Natural killer cell (primary cell): Measurements from ENCODE around the gene DHRS1. TPM values are rescaled to one million over a fixed set of nuclear protein-coding genes. Genes with fewer than 3 reads are reported as not detected.

Source experiments
- ATAC-seq, 3 donors: fragments of 150-1000 bp in 2 of 3; fragments of 200-7000 bp in 1 of 3; cut with Tn5 transposase; 1 replicate in 1 of 3; 2 replicates in 2 of 3; pipeline ENCODE4 v1.10.0; 2021; ENCODE audit warnings: mild to moderate bottlenecking in 2 of 3, moderate library complexity in 2 of 3
- DNase-seq, 2 donors: peaks; one replicate each; pipeline versions ENCODE4 v3.0.0 to v3.0.0-alpha.2; 2013 to 2021; ENCODE audit warnings: mixed read lengths in 1 of 2
- H3K27ac ChIP-seq: one replicate; pipeline ENCODE4 v1.5.1; 2013; ENCODE audit warnings: mild to moderate bottlenecking, low read length
- H3K27me3 ChIP-seq: one replicate; pipeline ENCODE4 v1.6.1; 2013; ENCODE audit warnings: low read length; ENCODE audit not compliant: control insufficient read depth, insufficient read depth
- H3K36me3 ChIP-seq: one replicate; pipeline ENCODE4 v1.6.1; 2013; ENCODE audit warnings: low read length; ENCODE audit not compliant: control insufficient read depth, insufficient read depth
- H3K4me1 ChIP-seq: one replicate; pipeline ENCODE4 v1.6.1; 2013; ENCODE audit warnings: low read length; ENCODE audit not compliant: control insufficient read depth, insufficient read depth
- H3K4me3 ChIP-seq: one replicate; pipeline ENCODE4 v1.5.1; 2013; ENCODE audit warnings: low read length
- H3K9me3 ChIP-seq: one replicate; pipeline ENCODE4 v1.6.1; 2013; ENCODE audit warnings: low read length; ENCODE audit not compliant: control insufficient read depth, insufficient read depth
- H3K27ac Mint-ChIP-seq, 2 donors: one replicate each; pipeline ENCODE4 v1.8.0; 2022; ENCODE audit warnings: mild to moderate bottlenecking in 2 of 2, mixed read lengths in 2 of 2, moderate library complexity in 1 of 2
- H3K27me3 Mint-ChIP-seq, 2 donors: one replicate each; pipeline ENCODE4 v1.8.0; 2022; ENCODE audit warnings: low read depth in 2 of 2, mixed read lengths in 2 of 2
- H3K36me3 Mint-ChIP-seq: one replicate; pipeline ENCODE4 v1.8.0; 2022; ENCODE audit warnings: mixed read lengths
- H3K4me1 Mint-ChIP-seq, 2 donors: one replicate each; pipeline ENCODE4 v1.8.0; 2022; ENCODE audit warnings: mixed read lengths in 2 of 2
- H3K4me3 Mint-ChIP-seq: one replicate; pipeline ENCODE4 v1.8.0; 2022; ENCODE audit warnings: mild to moderate bottlenecking, moderate library complexity, mixed read lengths
- H3K9me3 Mint-ChIP-seq, 2 donors: one replicate each; pipeline ENCODE4 v1.8.0; 2022; ENCODE audit warnings: mixed read lengths in 2 of 2
- CTCF ChIP-seq: fragments of 200-600 bp; IDR thresholded peaks from one replicate; pipeline ENCODE4 v1.8.0; 2022; ENCODE audit warnings: antibody characterized with exemption
- WGBS: methylation state at CpG from one replicate; pipeline ENCODE4 v1.1.7; 2013; ENCODE audit warnings: missing lambda C conversion rate; ENCODE audit not compliant: insufficient coverage; 5-methylcytosine and 5-hydroxymethylcytosine counted together
- intact Hi-C: fragments of 100-400 bp; cut with micrococcal nuclease; formaldehyde crosslinking; loops from one replicate; pipeline ENCODE4 v1.14.2; 2022
- total RNA-seq, 4 donors: library from RNA; stranded (reverse); fragments of 120-200 nt in 1 of 4; gene quantifications; one replicate each; pipeline versions ENCODE4 v1.2.3 to v1.2.4, GENCODE V29; 2013 to 2022

The DHRS1 gene
- total RNA-seq, 3 donors from 2014 or later (not counting 1 experiment from before 2014, with no cell fraction given) = 39.8 to 59.0 (median 43.3) TPM

DNA sequence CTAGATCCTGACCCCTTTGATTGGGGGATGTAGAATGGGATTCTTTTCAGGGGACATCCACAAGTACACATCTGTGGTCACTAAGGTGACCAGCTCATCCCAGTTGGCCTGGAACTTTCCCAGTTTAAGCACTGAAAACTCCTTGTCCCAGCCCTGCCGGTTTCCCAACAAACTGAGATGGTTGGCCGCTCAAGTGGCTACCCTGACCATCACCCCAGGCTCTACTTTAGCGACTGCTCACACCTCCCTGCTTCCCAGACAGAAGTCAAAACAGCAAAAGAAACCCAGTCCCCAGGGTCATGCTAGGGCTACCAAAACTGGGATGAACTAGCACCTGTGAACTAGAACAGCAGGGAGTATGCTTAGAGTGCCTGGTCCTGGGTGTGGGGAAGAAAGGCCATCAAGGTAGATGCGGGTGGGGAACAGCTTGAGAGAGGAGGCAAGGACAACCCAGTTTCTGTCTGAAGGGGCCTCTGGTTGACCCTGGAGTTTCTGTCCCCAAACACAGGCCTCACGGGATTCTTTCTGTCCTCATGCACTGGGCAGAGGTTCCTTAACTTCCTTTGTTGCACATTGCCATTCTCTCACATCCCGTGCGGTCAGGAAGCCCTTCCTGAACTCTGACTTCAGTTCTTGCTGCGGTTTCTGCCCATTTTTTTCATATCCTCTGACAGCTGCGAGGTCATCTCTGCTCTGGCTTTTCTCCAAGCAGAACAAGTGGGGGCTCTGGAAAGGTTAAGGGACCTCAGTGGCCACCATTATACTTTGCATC, 13.3 kb upstream of the DHRS1 start:
- Histone ChIP-seq H3K36me3 (no peaks in the 10 kb centered on the region), H3K27ac (peak overlapping the region; percentile 84), H3K4me3 (no peak overlapping the region), H3K27me3 (no peaks in the 10 kb centered on the region), H3K9me3 (no peaks in the 10 kb centered on the region), H3K4me1 (peaks cover 74% of the 10 kb centered on the region)
- H3K4me1 Mint-ChIP-seq = peaks cover 76 to 85% of the 10 kb centered on the region in 2 donors
- peak in 1 of 2 donors; percentile 74 for DNase-seq
- ATAC-seq = peak in 1 of 3 donors; percentile 2
- intact Hi-C loops = loop anchor here (5.0 kb wide), 2 partner anchors 71 to 96 kb away; partner anchors contain the start of genes MDP1 and TINF2
- H3K9me3 Mint-ChIP-seq = no peaks in the 10 kb centered on the region
- H3K36me3 Mint-ChIP-seq = no peaks in the 10 kb centered on the region
- WGBS = 24% methylated on average over 9 of the region's 9 CpGs
- no peak for TF ChIP-seq CTCF
- H3K4me3 Mint-ChIP-seq = peak overlapping the region; percentile 88
- no peaks in the 10 kb centered on the region for H3K27me3 Mint-ChIP-seq
- H3K27ac Mint-ChIP-seq = peak overlapping the region; percentile 94 to 96

DNA sequence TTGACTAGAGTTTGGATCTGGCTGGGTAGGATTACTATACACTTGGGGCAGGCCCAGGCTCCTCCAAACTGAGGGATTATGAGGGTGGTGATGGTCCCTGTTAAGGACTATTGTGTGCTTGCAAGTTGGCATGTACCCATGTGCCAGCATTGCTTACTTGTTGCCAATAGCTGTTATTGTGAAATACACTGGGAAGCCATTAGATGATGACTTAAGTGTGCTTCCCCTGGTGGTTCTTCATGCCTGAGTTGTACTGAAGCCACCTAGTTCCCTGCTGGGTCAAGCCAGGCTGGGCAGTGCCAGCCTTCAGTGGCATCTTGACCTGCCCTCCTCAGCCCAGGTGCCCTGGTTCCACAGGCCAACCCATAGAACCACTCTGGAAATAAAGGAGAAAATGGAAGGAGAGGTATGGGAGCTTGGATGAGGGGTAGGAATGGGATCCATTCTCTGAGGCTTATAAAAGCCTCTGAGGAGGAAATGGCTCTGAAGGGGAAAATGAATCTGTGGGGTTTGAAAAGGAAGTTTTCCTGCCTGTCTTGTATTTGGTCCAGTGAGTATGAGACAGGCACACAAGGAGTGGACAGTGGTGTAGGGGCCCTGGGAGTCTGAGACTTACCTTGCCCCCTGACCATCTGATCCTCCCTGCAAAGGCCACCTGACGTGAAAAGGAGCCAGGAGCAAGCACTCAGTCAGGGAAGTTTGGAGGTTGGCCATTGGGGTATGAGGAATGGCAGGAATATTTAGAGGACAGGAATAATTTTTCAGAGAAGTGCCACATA, 12.4 kb upstream of the DHRS1 start:
- Histone ChIP-seq H3K27me3 (no peaks in the 10 kb centered on the region), H3K4me3 (peak overlapping the region; percentile 45)

More for the DNA sequence above, 12.4 kb upstream of the DHRS1 start:
- WGBS = 92% methylated on average over 1 of the region's 1 CpG
- ATAC-seq (peak in 2 of 3 donors; percentile 16 to 34), DNase-seq (peak in 1 of 2 donors; percentile 60)
- Mint-ChIP-seq H3K9me3 (no peaks in the 10 kb centered on the region), H3K27ac (peak overlapping the region; percentile 94 to 96), H3K27me3 (no peaks in the 10 kb centered on the region), H3K36me3 (no peaks in the 10 kb centered on the region), H3K4me3 (peak overlapping the region; percentile 88), H3K4me1 (peaks cover 72 to 87% of the 10 kb centered on the region in 2 donors)
- no peak for TF ChIP-seq CTCF
- Histone ChIP-seq H3K4me1 (peaks cover 78% of the 10 kb centered on the region), H3K9me3 (no peaks in the 10 kb centered on the region), H3K36me3 (peaks cover 9% of the 10 kb centered on the region), H3K27ac (peak overlapping the region; percentile 84)
- intact Hi-C loops = loop anchor here (1.0 to 5.0 kb wide), 4 partner anchors 20 to 95 kb away; partner anchors contain the start of genes MDP1, RABGGTA and TINF2
